22Rv1 (cell line): Measurements from ENCODE around the gene SIGLEC1.

Source experiments
- CTCF ChIP-seq: fragments of 450-650 bp; IDR thresholded peaks from 2 replicates; pipeline ENCODE4 v1.5.1; 2017; ENCODE audit warnings: mild to moderate bottlenecking
- ZFX ChIP-seq: fragments of 450-650 bp; IDR thresholded peaks from 2 replicates; pipeline ENCODE4 v1.6.1; 2017; ENCODE audit warnings: antibody characterized with exemption, borderline replicate concordance

GRCh38 chr20:3743251-3743650 lies 30.9 kb upstream of the SIGLEC1 start:
- TF ChIP-seq CTCF: no peak
- no peak for TF ChIP-seq ZFX
